H1 (cell line): ENCODE data around the gene MRPS18C.

Experiments used
- ATF3 ChIP-seq: IDR thresholded peaks from 2 replicates; pipeline ENCODE4 v1.6.1; 2011; ENCODE audit warnings: low read depth, mild to moderate bottlenecking, low read length; ENCODE audit not compliant: insufficient read depth
- BACH1 ChIP-seq: IDR thresholded peaks from 2 replicates; pipeline ENCODE4 v1.6.1; 2012; ENCODE audit warnings: low read length, improper control_type of control experiment
- EZH2 ChIP-seq: fragments of 200-600 bp; sonication (generic); IDR thresholded peaks from 2 replicates; pipeline ENCODE4 v1.7.1; 2012; ENCODE audit warnings: low read depth, mild to moderate bottlenecking, moderate library complexity, low read length, inconsistent platforms; ENCODE audit not compliant: severe bottlenecking
- GABPA ChIP-seq: IDR thresholded peaks from 2 replicates; pipeline ENCODE4 v1.6.1; 2011; ENCODE audit warnings: mild to moderate bottlenecking, low read length, moderate library complexity, borderline replicate concordance; ENCODE audit not compliant: insufficient read depth
- JUND ChIP-seq: IDR thresholded peaks from 2 replicates; pipeline ENCODE4 v1.6.1; 2011; ENCODE audit warnings: mild to moderate bottlenecking, improper control_type of control experiment, low read length
- MAFK ChIP-seq: IDR thresholded peaks from 2 replicates; pipeline ENCODE4 v1.6.1; 2012; ENCODE audit warnings: low read depth, mild to moderate bottlenecking, improper control_type of control experiment, low read length
- POLR2A ChIP-seq, 2 experiments: IDR thresholded peaks; 1 replicate in 1 of 2; 2 replicates in 1 of 2; pipeline ENCODE4 v1.6.1; 2011; ENCODE audit warnings: low read depth in 2 of 2, low read length in 2 of 2, mild to moderate bottlenecking in 2 of 2; ENCODE audit errors: control extremely low read depth in 1 of 2
- POLR2AphosphoS5 ChIP-seq: IDR thresholded peaks from 2 replicates; pipeline ENCODE4 v1.6.1; 2011; ENCODE audit warnings: low read depth, low read length
- SP1 ChIP-seq: IDR thresholded peaks from 2 replicates; pipeline ENCODE4 v1.6.1; 2011; ENCODE audit warnings: low read depth, low read length
- SRF ChIP-seq: IDR thresholded peaks from 2 replicates; pipeline ENCODE4 v1.6.1; 2011; ENCODE audit warnings: mild to moderate bottlenecking, low read depth, low read length, moderate library complexity
- TCF12 ChIP-seq: IDR thresholded peaks from 2 replicates; pipeline ENCODE4 v1.6.1; 2011; ENCODE audit warnings: low read depth, mild to moderate bottlenecking, low read length
- TF ChIP-seq, protein P1 (sequence below): IDR thresholded peaks from 2 replicates; pipeline ENCODE4 v1.6.1; 2011; ENCODE audit warnings: low read length, improper control_type of control experiment
- TF ChIP-seq, protein P2 (sequence below): fragments of 300-600 bp; sonication (generic); IDR thresholded peaks from 2 replicates; pipeline ENCODE4 v1.7.1; 2012; ENCODE audit warnings: low read length, moderate library complexity, mild to moderate bottlenecking, inconsistent platforms; ENCODE audit not compliant: insufficient replicate concordance

- TF ChIP-seq MAFK, result no peak
- TF ChIP-seq POLR2A (IDR thresholded peaks at IDR 0.05; ENCODE audit: control extremely low read depth in 1 of 2, low read depth in 2 of 2, low read length in 2 of 2), result no peak
- no peak for TF ChIP-seq JUND
- TF ChIP-seq, protein P1, sequence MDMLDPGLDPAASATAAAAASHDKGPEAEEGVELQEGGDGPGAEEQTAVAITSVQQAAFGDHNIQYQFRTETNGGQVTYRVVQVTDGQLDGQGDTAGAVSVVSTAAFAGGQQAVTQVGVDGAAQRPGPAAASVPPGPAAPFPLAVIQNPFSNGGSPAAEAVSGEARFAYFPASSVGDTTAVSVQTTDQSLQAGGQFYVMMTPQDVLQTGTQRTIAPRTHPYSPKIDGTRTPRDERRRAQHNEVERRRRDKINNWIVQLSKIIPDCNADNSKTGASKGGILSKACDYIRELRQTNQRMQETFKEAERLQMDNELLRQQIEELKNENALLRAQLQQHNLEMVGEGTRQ, result no peak
- TF ChIP-seq, protein P2, sequence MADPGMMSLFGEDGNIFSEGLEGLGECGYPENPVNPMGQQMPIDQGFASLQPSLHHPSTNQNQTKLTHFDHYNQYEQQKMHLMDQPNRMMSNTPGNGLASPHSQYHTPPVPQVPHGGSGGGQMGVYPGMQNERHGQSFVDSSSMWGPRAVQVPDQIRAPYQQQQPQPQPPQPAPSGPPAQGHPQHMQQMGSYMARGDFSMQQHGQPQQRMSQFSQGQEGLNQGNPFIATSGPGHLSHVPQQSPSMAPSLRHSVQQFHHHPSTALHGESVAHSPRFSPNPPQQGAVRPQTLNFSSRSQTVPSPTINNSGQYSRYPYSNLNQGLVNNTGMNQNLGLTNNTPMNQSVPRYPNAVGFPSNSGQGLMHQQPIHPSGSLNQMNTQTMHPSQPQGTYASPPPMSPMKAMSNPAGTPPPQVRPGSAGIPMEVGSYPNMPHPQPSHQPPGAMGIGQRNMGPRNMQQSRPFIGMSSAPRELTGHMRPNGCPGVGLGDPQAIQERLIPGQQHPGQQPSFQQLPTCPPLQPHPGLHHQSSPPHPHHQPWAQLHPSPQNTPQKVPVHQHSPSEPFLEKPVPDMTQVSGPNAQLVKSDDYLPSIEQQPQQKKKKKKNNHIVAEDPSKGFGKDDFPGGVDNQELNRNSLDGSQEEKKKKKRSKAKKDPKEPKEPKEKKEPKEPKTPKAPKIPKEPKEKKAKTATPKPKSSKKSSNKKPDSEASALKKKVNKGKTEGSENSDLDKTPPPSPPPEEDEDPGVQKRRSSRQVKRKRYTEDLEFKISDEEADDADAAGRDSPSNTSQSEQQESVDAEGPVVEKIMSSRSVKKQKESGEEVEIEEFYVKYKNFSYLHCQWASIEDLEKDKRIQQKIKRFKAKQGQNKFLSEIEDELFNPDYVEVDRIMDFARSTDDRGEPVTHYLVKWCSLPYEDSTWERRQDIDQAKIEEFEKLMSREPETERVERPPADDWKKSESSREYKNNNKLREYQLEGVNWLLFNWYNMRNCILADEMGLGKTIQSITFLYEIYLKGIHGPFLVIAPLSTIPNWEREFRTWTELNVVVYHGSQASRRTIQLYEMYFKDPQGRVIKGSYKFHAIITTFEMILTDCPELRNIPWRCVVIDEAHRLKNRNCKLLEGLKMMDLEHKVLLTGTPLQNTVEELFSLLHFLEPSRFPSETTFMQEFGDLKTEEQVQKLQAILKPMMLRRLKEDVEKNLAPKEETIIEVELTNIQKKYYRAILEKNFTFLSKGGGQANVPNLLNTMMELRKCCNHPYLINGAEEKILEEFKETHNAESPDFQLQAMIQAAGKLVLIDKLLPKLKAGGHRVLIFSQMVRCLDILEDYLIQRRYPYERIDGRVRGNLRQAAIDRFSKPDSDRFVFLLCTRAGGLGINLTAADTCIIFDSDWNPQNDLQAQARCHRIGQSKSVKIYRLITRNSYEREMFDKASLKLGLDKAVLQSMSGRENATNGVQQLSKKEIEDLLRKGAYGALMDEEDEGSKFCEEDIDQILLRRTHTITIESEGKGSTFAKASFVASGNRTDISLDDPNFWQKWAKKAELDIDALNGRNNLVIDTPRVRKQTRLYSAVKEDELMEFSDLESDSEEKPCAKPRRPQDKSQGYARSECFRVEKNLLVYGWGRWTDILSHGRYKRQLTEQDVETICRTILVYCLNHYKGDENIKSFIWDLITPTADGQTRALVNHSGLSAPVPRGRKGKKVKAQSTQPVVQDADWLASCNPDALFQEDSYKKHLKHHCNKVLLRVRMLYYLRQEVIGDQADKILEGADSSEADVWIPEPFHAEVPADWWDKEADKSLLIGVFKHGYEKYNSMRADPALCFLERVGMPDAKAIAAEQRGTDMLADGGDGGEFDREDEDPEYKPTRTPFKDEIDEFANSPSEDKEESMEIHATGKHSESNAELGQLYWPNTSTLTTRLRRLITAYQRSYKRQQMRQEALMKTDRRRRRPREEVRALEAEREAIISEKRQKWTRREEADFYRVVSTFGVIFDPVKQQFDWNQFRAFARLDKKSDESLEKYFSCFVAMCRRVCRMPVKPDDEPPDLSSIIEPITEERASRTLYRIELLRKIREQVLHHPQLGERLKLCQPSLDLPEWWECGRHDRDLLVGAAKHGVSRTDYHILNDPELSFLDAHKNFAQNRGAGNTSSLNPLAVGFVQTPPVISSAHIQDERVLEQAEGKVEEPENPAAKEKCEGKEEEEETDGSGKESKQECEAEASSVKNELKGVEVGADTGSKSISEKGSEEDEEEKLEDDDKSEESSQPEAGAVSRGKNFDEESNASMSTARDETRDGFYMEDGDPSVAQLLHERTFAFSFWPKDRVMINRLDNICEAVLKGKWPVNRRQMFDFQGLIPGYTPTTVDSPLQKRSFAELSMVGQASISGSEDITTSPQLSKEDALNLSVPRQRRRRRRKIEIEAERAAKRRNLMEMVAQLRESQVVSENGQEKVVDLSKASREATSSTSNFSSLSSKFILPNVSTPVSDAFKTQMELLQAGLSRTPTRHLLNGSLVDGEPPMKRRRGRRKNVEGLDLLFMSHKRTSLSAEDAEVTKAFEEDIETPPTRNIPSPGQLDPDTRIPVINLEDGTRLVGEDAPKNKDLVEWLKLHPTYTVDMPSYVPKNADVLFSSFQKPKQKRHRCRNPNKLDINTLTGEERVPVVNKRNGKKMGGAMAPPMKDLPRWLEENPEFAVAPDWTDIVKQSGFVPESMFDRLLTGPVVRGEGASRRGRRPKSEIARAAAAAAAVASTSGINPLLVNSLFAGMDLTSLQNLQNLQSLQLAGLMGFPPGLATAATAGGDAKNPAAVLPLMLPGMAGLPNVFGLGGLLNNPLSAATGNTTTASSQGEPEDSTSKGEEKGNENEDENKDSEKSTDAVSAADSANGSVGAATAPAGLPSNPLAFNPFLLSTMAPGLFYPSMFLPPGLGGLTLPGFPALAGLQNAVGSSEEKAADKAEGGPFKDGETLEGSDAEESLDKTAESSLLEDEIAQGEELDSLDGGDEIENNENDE, result no peak
- no peak for TF ChIP-seq GABPA
- no peak for TF ChIP-seq ATF3
- TF ChIP-seq SRF, result no peak
- TF ChIP-seq EZH2, result no peak
- no peak for TF ChIP-seq BACH1
- no peak for TF ChIP-seq TCF12
- TF ChIP-seq POLR2AphosphoS5, result no peak
- TF ChIP-seq SP1, result no peak
Measured at GRCh38 chr4:83449009-83449408, 6.8 kb upstream of the MRPS18C start.
